Measurements from ENCODE around the gene NR5A1. TPM values are rescaled to one million over a fixed set of nuclear protein-coding genes. Genes with fewer than 3 reads are reported as not detected.

NR5A1 gene
- polyA plus RNA-seq, 1 donor = 0.09 TPM

DNA sequence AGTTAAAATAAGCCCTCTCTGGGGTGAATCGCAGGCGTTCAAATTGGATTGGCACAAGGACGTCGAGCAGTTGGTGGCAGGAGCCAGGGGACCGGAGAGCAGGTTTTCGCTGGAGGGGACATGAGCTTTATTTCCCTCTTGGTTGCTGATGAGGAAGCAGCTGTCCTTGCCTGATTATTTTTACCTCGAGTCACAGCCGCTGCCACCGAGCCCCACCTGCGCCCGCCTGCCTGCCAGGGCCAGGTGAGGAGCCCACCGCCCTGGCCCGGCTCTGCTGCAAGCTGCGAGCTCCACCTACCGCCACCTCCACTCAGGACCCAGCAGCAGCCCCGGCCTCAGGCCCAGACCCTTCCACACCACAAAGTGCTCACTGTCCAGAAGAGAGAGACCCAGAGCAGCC is 65.9 kb downstream of the NR5A1 start:
- DNase-seq = no peak
- Histone ChIP-seq H3K4me1 (ENCODE audit: control insufficient read depth, insufficient read depth, low read length) (no peaks in the 10 kb centered on the region), H3K27ac (ENCODE audit: low read length) (no peak overlapping the region), H3K9me3 (ENCODE audit: control insufficient read depth, low read depth, low read length) (no peaks in the 10 kb centered on the region), H3K27me3 (ENCODE audit: control insufficient read depth, insufficient read depth, low read length) (peaks cover 2% of the 10 kb centered on the region), H3K4me3 (ENCODE audit: low read length) (no peak overlapping the region), H3K36me3 (ENCODE audit: control insufficient read depth, insufficient read depth, low read length) (no peaks in the 10 kb centered on the region)
- no CpG with 5 or more reads among the region's 16 CpGs for WGBS (ENCODE audit: insufficient coverage, low lambda C conversion rate)

DNA sequence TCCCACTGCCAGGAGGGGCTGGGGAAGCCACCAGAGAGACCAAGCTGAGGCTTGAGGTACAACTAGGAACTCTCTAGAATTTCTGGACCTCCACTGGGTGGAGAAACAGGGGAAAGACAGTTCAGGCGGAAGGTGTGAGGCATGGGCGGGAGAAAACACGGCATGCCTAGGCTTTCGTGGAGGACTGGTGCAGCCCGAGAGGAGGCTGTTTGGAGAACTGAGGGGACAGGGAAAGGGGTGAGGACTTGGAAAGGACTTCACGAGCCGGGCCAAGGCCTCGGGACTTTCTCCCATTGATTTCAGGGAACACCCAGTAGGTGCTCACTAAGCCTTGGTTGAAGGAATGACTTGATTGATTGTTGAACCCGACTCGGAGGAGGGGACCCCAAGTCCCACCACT is 66.4 kb downstream of the NR5A1 start:
- Histone ChIP-seq H3K36me3 (ENCODE audit: control insufficient read depth, insufficient read depth, low read length) (no peaks in the 10 kb centered on the region), H3K4me1 (ENCODE audit: control insufficient read depth, insufficient read depth, low read length) (no peaks in the 10 kb centered on the region), H3K4me3 (ENCODE audit: low read length) (no peak overlapping the region), H3K27me3 (ENCODE audit: control insufficient read depth, insufficient read depth, low read length) (peaks cover 2% of the 10 kb centered on the region), H3K9me3 (ENCODE audit: control insufficient read depth, low read depth, low read length) (no peaks in the 10 kb centered on the region), H3K27ac (ENCODE audit: low read length) (no peak overlapping the region)
- DNase-seq = no peak
- no CpG with 5 or more reads among the region's 10 CpGs for WGBS (ENCODE audit: insufficient coverage, low lambda C conversion rate)

DNA sequence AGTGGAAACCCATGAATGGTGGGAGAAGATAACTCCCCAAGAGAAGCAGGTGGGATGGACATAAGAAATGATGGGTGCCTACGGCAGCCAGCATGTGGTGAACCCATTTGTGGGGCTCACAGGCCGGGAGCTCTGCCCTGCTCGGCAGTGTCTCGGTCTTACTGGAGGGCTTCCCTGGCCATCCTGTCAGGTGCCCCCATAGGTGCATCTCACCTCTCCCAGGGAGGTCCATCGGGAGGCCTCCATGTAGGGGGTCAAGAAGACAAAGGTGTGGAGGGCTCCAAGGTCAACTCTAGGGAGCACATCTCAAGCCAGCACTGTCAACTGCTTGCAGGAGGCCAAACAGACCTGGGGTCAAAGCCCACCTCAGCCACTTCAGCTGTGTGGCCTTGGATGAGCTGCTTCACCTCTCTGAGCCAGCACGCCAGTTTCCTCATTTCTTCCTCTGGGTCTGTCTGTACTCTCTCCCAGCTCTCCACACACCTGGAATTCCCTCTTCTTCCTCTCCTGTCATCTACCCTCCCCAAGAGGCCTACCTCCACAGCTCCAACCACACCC is 67.4 kb downstream of the NR5A1 start:
- Histone ChIP-seq H3K9me3 (ENCODE audit: control insufficient read depth, low read depth, low read length) (no peaks in the 10 kb centered on the region), H3K36me3 (ENCODE audit: control insufficient read depth, insufficient read depth, low read length) (no peaks in the 10 kb centered on the region), H3K27me3 (ENCODE audit: control insufficient read depth, insufficient read depth, low read length) (peaks cover 2% of the 10 kb centered on the region), H3K4me1 (ENCODE audit: control insufficient read depth, insufficient read depth, low read length) (no peaks in the 10 kb centered on the region), H3K4me3 (ENCODE audit: low read length) (no peak overlapping the region), H3K27ac (ENCODE audit: low read length) (no peak overlapping the region)
- 100% methylated on average over 1 of the region's 6 CpGs for WGBS (ENCODE audit: insufficient coverage, low lambda C conversion rate)
- DNase-seq = no peak

DNA sequence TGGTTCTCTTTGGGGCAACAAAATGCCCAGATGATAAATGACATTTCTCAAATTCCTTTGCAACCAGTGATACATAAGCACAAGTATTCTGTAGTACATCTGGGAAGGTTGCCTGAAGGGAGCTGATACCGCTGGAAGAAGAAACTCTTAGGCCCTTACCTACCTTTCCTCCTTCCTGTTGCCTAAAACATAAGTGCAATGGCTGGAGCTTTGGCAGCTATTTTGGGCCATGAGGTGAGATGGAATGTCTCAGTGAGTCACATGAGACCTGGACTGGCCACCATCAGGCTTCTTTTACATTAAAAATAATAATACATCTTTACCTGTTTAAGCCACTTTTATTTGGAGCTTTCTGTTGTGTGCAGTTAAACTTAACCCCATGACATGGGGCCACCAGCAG is 68.1 kb downstream of the NR5A1 start:
- peaks cover 2% of the 10 kb centered on the region for H3K27me3 ChIP-seq (ENCODE audit: control insufficient read depth, insufficient read depth, low read length)
- no peak overlapping the region for H3K27ac ChIP-seq (ENCODE audit: low read length)
- DNase-seq = no peak
- no CpG with 5 or more reads among the region's 1 CpG for WGBS (ENCODE audit: insufficient coverage, low lambda C conversion rate)
- no peaks in the 10 kb centered on the region for H3K36me3 ChIP-seq (ENCODE audit: control insufficient read depth, insufficient read depth, low read length)
- no peaks in the 10 kb centered on the region for H3K4me1 ChIP-seq (ENCODE audit: control insufficient read depth, insufficient read depth, low read length)
- H3K4me3 ChIP-seq (ENCODE audit: low read length) = no peak overlapping the region
- no peaks in the 10 kb centered on the region for H3K9me3 ChIP-seq (ENCODE audit: control insufficient read depth, low read depth, low read length)

DNA sequence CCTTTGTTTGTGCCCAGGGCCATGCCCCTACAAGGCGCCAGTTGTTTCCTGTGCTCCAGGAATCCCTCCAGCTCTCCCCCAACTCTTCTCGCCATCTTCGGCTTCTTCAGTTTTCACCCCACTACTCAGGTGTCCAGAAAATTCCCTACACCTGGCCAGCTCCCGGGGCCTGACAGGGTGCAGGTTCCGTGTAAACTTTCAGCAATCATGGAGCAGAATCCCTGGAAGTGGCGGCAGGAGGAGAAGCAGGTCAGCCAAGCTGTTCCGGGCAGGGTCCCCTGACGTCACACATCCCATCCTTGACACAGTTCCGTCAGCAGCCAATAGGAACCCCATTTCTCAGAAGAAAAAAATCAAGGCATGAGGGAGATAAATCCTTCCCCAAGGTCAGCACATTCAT is 69.1 kb downstream of the NR5A1 start:
- Histone ChIP-seq H3K4me3 (ENCODE audit: low read length) (no peak overlapping the region), H3K9me3 (ENCODE audit: control insufficient read depth, low read depth, low read length) (no peaks in the 10 kb centered on the region), H3K27me3 (ENCODE audit: control insufficient read depth, insufficient read depth, low read length) (peaks cover 2% of the 10 kb centered on the region), H3K36me3 (ENCODE audit: control insufficient read depth, insufficient read depth, low read length) (no peaks in the 10 kb centered on the region), H3K27ac (ENCODE audit: low read length) (no peak overlapping the region), H3K4me1 (ENCODE audit: control insufficient read depth, insufficient read depth, low read length) (no peaks in the 10 kb centered on the region)
- no peak for DNase-seq
- WGBS (ENCODE audit: insufficient coverage, low lambda C conversion rate) = no CpG with 5 or more reads among the region's 9 CpGs

DNA sequence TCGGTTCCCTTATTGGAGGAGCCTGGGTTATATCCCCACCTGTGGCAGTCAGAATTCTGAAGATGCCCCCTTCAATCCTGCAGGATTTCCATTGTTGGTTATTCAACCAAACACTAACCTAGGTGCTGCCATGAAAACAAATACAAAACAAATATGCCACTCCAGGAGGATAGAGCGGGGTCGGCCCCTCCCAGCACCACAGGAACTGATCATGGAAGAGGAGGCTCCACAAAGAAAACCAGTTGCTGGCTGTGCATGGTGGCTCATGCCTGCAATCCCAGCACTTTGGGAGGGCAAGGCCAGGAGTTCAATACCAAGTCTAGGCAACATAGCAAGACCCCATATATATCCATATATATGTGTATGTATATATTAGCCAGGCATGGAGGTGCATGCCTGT is 70.1 kb downstream of the NR5A1 start:
- WGBS (ENCODE audit: insufficient coverage, low lambda C conversion rate) = no CpG with 5 or more reads among the region's 3 CpGs
- Histone ChIP-seq H3K4me3 (ENCODE audit: low read length) (no peak overlapping the region), H3K36me3 (ENCODE audit: control insufficient read depth, insufficient read depth, low read length) (no peaks in the 10 kb centered on the region), H3K27me3 (ENCODE audit: control insufficient read depth, insufficient read depth, low read length) (peaks cover 2% of the 10 kb centered on the region), H3K4me1 (ENCODE audit: control insufficient read depth, insufficient read depth, low read length) (no peaks in the 10 kb centered on the region), H3K27ac (ENCODE audit: low read length) (no peak overlapping the region), H3K9me3 (ENCODE audit: control insufficient read depth, low read depth, low read length) (no peaks in the 10 kb centered on the region)
- DNase-seq = no peak

DNA sequence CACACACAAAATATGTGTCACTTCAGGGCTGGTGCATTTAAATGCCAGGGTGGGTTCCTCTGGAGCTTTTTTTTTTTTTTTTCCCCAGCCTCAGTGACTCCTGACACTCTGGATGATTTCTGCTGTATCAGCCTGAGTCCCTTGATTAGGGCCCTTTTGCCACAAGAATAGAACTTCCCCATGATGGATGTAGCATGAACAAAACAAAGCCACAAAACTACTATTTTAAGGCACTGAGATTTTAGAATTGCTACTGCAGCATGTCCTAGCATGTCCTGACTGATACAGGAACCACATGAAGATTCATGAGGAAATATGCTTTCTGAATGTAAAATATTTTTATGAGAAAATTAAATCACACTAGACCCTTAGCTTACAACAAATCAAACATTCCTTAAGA is 70.9 kb downstream of the NR5A1 start:
- Histone ChIP-seq H3K9me3 (ENCODE audit: control insufficient read depth, low read depth, low read length) (no peaks in the 10 kb centered on the region), H3K27me3 (ENCODE audit: control insufficient read depth, insufficient read depth, low read length) (peaks cover 2% of the 10 kb centered on the region), H3K36me3 (ENCODE audit: control insufficient read depth, insufficient read depth, low read length) (no peaks in the 10 kb centered on the region), H3K27ac (ENCODE audit: low read length) (no peak overlapping the region), H3K4me3 (ENCODE audit: low read length) (no peak overlapping the region), H3K4me1 (ENCODE audit: control insufficient read depth, insufficient read depth, low read length) (no peaks in the 10 kb centered on the region)
- no peak for DNase-seq

Other genes starting within 250 kb of the NR5A1 start
- gene NEK6, start 249.4 kb downstream of the NR5A1 start, polyA plus RNA-seq = 28.2 TPM
- gene PSMB7, start 92.0 kb downstream of the NR5A1 start, polyA plus RNA-seq = 148 TPM
- not detected for gene ADGRD2, start 56.9 kb downstream of the NR5A1 start, polyA plus RNA-seq